Stimulated activated CD4-positive, alpha-beta T cell treated with anti-CD3 and anti-CD28 coated beads, Interleukin-4, amount 100 ng/mL, for 4 hours (primary cell): ENCODE results near the gene TMEM54.

Experiments
- DNase-seq, 2 experiments: peaks; one replicate each; pipeline ENCODE4 v3.0.0-alpha.2; 2020

TMEM54 gene

GRCh38 chr1:32860566-32860965 is 40.6 kb downstream of the TMEM54 start:
- DNase-seq: no peak

- DNase-seq: no peak
Measured at GRCh38 chr1:32859915-32860314, 41.3 kb downstream of the TMEM54 start.

- DNase-seq: no peak
Measured at GRCh38 chr1:32858791-32859190, 42.4 kb downstream of the TMEM54 start.

- no peak for DNase-seq
Measured at GRCh38 chr1:32858136-32858535, 43.1 kb downstream of the TMEM54 start.

GRCh38 chr1:32855861-32856617 is 45.1 kb downstream of the TMEM54 start:
- DNase-seq: no peak

- no peak for DNase-seq
Measured at GRCh38 chr1:32848354-32849063, 52.7 kb downstream of the TMEM54 start.
